PC-3 (cell line): Measurements from ENCODE around the gene FGGY. TPM values are rescaled to one million over a fixed set of nuclear protein-coding genes. Genes with fewer than 3 reads are reported as not detected.

Source experiments
- ATAC-seq: fragments of 200-7000 bp; cut with Tn5 transposase; 2 replicates; pipeline ENCODE4 v1.9.1; 2020; ENCODE audit warnings: mild to moderate bottlenecking, moderate library complexity
- BruUV-seq: library from RNA; stranded (reverse); fragments of 400-500 nt; replicated peaks from 2 replicates; lab custom pipeline; 2021; lab: Mats Ljungman, UMichigan
- CTCF ChIA-PET: fragments of 300-600 bp; sonication (Branson Sonifier 250); formaldehyde crosslinking; loops from one replicate; lab custom pipeline; 2022; ENCODE audit warnings: antibody characterized with exemption; lab: Charles Lee
- POLR2A ChIA-PET: fragments of 300-600 bp; sonication (Branson Sonifier 250); formaldehyde crosslinking; loops from one replicate; lab custom pipeline; 2022; ENCODE audit warnings: antibody characterized with exemption; ENCODE audit not compliant: unreplicated experiment; lab: Charles Lee
- DNase-seq: peaks from one replicate; pipeline ENCODE4 v3.0.0-alpha.2; 2015
- H2AFZ ChIP-seq: fragments of 300-600 bp; sonication (generic); 2 replicates; pipeline ENCODE4 v1.6.0; 2016; ENCODE audit warnings: antibody characterized with exemption, low read length
- H3F3A ChIP-seq: fragments of 300-600 bp; sonication (generic); one replicate; pipeline ENCODE4 v1.6.0; 2017; ENCODE audit warnings: antibody characterized with exemption, low read length, control low read depth, mild to moderate bottlenecking; ENCODE audit not compliant: unreplicated experiment
- H3K27ac ChIP-seq: fragments of 300-600 bp; sonication (generic); 2 replicates; pipeline ENCODE4 v1.5.1; 2016; ENCODE audit warnings: mild to moderate bottlenecking, low read length
- H3K27me3 ChIP-seq: fragments of 300-600 bp; sonication (generic); 2 replicates; pipeline ENCODE4 v1.6.1; 2016; ENCODE audit warnings: low read length, mixed read lengths
- H3K36me3 ChIP-seq: fragments of 300-600 bp; sonication (generic); 2 replicates; pipeline ENCODE4 v1.6.1; 2016; ENCODE audit warnings: low read depth, mixed run types, low read length, mixed read lengths
- H3K4me1 ChIP-seq: fragments of 300-600 bp; sonication (generic); 2 replicates; pipeline ENCODE4 v1.5.1; 2016; ENCODE audit warnings: low read length; ENCODE audit not compliant: insufficient read depth
- H3K4me2 ChIP-seq: fragments of 300-600 bp; sonication (generic); 2 replicates; pipeline ENCODE4 v1.6.0; 2016; ENCODE audit warnings: low read length
- H3K4me3 ChIP-seq: fragments of 300-600 bp; sonication (generic); 2 replicates; pipeline ENCODE4 v1.5.1; 2016; ENCODE audit warnings: mild to moderate bottlenecking, low read length, mixed read lengths
- H3K79me2 ChIP-seq: fragments of 300-600 bp; sonication (generic); 2 replicates; pipeline ENCODE4 v1.6.1; 2017; ENCODE audit warnings: low read length, mixed read lengths
- H3K9ac ChIP-seq: fragments of 300-600 bp; sonication (generic); 2 replicates; pipeline ENCODE4 v1.6.0; 2016; ENCODE audit warnings: mild to moderate bottlenecking, low read length
- H3K9me2 ChIP-seq: fragments of 300-600 bp; sonication (generic); replicated peaks from 2 replicates; pipeline ENCODE4 v1.6.1; 2016; ENCODE audit warnings: mixed run types, low read length, mixed read lengths
- H3K9me3 ChIP-seq: fragments of 300-600 bp; sonication (generic); 2 replicates; pipeline ENCODE4 v1.6.1; 2016; ENCODE audit warnings: low read length, mixed read lengths
- H4K20me1 ChIP-seq: fragments of 300-600 bp; sonication (generic); 2 replicates; pipeline ENCODE4 v1.6.1; 2016; ENCODE audit warnings: low read length, mixed read lengths
- EZH2 ChIP-seq: fragments of 300-600 bp; sonication (generic); IDR thresholded peaks from one replicate; pipeline ENCODE4 v1.6.1; 2017; ENCODE audit warnings: antibody characterized with exemption, mild to moderate bottlenecking, low read length; ENCODE audit not compliant: unreplicated experiment
- EZH2phosphoT487 ChIP-seq: fragments of 300-600 bp; sonication (generic); IDR thresholded peaks from 2 replicates; pipeline ENCODE4 v1.6.1; 2018; ENCODE audit warnings: mild to moderate bottlenecking, antibody characterized with exemption, low read length, borderline replicate concordance
- intact Hi-C: fragments of 100-400 bp; cut with micrococcal nuclease; formaldehyde crosslinking; loops from 2 replicates; pipeline ENCODE4 v1.9.0; 2023
- total RNA-seq: library from RNA; depleted of rRNA; stranded (reverse); fragments of >200 nt; gene quantifications from 2 replicates; pipeline ENCODE4 v1.2.3, GENCODE V29; 2014
- TF ChIP-seq, protein P1 (sequence below): fragments of 300-600 bp; sonication (generic); conservative IDR thresholded peaks from 2 replicates; pipeline ENCODE4 v1.5.1; 2017; ENCODE audit warnings: antibody characterized with exemption, low read depth, mild to moderate bottlenecking, low read length

Gene FGGY
- total RNA-seq, 1 experiment from 2014 or later = 7.4 TPM

DNA sequence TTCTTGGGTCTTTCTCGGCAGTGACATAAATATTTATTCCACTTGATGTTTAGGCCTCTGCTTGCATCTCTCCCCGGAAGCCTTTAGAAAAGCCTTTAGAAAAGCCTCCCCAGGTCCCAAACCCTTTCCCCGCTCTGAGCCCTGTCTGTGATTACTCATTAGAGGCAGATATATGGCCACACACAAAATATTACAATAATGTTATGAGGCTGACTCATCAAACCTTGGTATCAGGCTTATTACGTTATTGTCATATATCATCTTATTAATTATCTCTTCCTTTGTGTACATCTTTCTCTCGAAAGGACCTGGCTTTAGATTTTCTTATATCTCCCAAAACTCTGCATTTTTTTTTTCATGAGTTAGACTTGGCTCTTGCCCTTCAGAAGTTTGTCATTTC lies 69.5 kb downstream of the FGGY start:
- BruUV-seq = no TSS peak
- ChIA-PET POLR2A (no interaction called here), CTCF (no interaction called here)
- Histone ChIP-seq H2AFZ (no peak overlapping the region), H3K79me2 (no peaks in the 10 kb centered on the region), H3K4me2 (no peak overlapping the region), H3K9me2 (no peaks in the 10 kb centered on the region), H4K20me1 (no peaks in the 10 kb centered on the region), H3K27me3 (no peaks in the 10 kb centered on the region), H3K9me3 (no peaks in the 10 kb centered on the region), H3K27ac (no peak overlapping the region), H3K36me3 (no peaks in the 10 kb centered on the region), H3K4me1 (no peaks in the 10 kb centered on the region), H3K9ac (no peak overlapping the region), H3K4me3 (no peak overlapping the region), H3F3A (no peaks in the 10 kb centered on the region)
- DNase-seq (peak; percentile 10), ATAC-seq (no peak; the same call in 1 of the 2 replicates)
- TF ChIP-seq EZH2 = no peak
- no peak for TF ChIP-seq EZH2phosphoT487
- TF ChIP-seq, protein P1, sequence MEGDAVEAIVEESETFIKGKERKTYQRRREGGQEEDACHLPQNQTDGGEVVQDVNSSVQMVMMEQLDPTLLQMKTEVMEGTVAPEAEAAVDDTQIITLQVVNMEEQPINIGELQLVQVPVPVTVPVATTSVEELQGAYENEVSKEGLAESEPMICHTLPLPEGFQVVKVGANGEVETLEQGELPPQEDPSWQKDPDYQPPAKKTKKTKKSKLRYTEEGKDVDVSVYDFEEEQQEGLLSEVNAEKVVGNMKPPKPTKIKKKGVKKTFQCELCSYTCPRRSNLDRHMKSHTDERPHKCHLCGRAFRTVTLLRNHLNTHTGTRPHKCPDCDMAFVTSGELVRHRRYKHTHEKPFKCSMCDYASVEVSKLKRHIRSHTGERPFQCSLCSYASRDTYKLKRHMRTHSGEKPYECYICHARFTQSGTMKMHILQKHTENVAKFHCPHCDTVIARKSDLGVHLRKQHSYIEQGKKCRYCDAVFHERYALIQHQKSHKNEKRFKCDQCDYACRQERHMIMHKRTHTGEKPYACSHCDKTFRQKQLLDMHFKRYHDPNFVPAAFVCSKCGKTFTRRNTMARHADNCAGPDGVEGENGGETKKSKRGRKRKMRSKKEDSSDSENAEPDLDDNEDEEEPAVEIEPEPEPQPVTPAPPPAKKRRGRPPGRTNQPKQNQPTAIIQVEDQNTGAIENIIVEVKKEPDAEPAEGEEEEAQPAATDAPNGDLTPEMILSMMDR = no peak
- intact Hi-C loops = no loop called here

DNA sequence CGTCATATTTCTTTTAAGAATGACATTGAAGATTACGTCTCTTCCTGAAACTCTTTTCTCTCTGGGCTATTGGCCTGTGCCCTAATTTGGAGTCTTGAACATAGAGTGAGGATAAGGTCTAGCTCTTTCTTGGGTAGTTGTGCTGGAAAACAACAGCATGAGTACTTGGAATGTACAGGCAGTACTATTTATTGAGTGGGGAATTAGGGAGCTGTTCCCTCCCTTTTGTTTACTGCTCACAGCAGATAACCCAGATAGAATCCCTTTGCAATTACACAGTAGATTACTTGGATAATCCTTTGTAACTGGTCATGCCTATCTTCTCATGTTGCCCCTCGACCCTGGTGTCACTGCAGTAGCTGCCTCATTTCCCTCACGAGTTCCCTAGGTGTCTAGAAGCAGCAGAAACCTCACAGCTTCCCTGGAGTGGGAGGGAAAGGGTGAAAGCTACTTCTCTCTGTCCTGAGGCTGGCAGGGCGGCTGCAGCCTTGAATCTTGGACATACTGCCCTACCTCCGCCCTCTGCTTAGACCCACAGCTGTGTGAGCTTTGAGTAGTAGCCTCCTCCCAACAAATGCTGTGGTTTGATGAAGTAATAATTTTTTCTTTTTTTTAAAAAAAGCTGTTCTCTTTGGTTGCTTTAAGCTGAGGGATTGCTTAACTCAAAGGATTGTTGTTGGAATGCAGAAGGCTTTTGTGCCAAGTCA lies 70.6 kb downstream of the FGGY start:
- H3K9ac ChIP-seq = no peak overlapping the region
- DNase-seq (no peak), ATAC-seq (no peak)
- no peak overlapping the region for H3K4me2 ChIP-seq
- intact Hi-C loops = no loop called here
- H3K4me3 ChIP-seq = no peak overlapping the region
- no peaks in the 10 kb centered on the region for H4K20me1 ChIP-seq
- no peaks in the 10 kb centered on the region for H3K27me3 ChIP-seq
- no peaks in the 10 kb centered on the region for H3K4me1 ChIP-seq
- CTCF ChIA-PET = interaction anchor here (0.6 kb wide), 1 partner anchor 383 kb away, joined by 3 read pairs; no protein-coding TSS in a partner anchor
- no peaks in the 10 kb centered on the region for H3K9me3 ChIP-seq
- H3K27ac ChIP-seq = no peak overlapping the region
- no peak overlapping the region for H2AFZ ChIP-seq
- H3K79me2 ChIP-seq = no peaks in the 10 kb centered on the region
- POLR2A ChIA-PET = no interaction called here
- no peaks in the 10 kb centered on the region for H3K36me3 ChIP-seq
- no peak for TF ChIP-seq EZH2
- H3K9me2 ChIP-seq = no peaks in the 10 kb centered on the region
- BruUV-seq = no TSS peak
- H3F3A ChIP-seq = no peaks in the 10 kb centered on the region

DNA sequence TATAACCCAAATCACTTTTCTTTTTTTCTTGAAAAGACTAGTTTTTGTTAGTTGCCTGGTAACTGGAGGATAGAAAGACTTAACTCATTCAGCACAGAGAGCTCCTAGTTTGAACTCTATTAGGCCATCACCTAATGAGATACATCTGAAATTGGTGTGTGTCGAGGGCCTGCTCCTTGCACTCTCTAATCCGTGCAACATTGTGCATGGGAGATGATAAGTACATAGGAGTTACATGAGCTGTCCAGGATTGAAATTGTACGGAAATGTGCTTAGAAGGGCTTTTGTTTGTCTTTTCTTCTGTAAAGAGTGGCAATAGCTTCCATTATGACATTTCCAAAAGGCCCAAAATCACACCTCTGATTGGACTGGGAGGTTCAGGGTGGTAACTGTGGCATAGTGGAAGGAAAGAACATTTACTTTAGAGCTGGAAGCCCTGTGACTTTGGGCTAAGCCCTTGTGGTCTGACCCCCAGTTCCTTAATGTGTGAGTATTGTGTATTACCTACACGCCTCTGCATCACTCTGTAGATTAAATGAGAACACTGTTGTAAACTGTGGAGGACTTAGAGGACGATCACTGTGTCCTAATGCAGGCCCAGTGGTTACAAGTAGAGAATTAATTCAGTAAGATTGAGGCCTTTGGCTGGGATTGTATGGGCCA lies 71.2 kb downstream of the FGGY start:
- Histone ChIP-seq H3K36me3 (no peaks in the 10 kb centered on the region), H4K20me1 (no peaks in the 10 kb centered on the region), H3K4me3 (no peak overlapping the region), H3K27ac (no peak overlapping the region), H3K9me2 (no peaks in the 10 kb centered on the region), H3K9ac (no peak overlapping the region), H3K79me2 (no peaks in the 10 kb centered on the region), H3F3A (no peaks in the 10 kb centered on the region), H2AFZ (no peak overlapping the region), H3K4me2 (no peak overlapping the region), H3K4me1 (no peaks in the 10 kb centered on the region), H3K27me3 (no peaks in the 10 kb centered on the region), H3K9me3 (no peaks in the 10 kb centered on the region)
- CTCF ChIA-PET = interaction anchor here (0.6 kb wide), 1 partner anchor 382 kb away, joined by 3 read pairs; no protein-coding TSS in a partner anchor
- intact Hi-C loops = no loop called here
- ATAC-seq (no peak), DNase-seq (no peak)
- no TSS peak for BruUV-seq
- TF ChIP-seq, protein P1 = no peak
- no peak for TF ChIP-seq EZH2
- TF ChIP-seq EZH2phosphoT487 = no peak
- POLR2A ChIA-PET = no interaction called here
